DND-41 (cell line): Measurements from ENCODE around the gene FOXN1.

Experiments
- EZH2 ChIP-seq: IDR thresholded peaks from 3 replicates; pipeline ENCODE4 v1.6.1; 2012; ENCODE audit warnings: borderline replicate concordance, low read depth, mild to moderate bottlenecking, moderate library complexity, low read length, inconsistent platforms; ENCODE audit not compliant: severe bottlenecking
- TF ChIP-seq, protein P1 (sequence below): IDR thresholded peaks from 2 replicates; pipeline ENCODE4 v1.5.1; 2012; ENCODE audit warnings: borderline replicate concordance, low read length, moderate library complexity, mild to moderate bottlenecking; ENCODE audit not compliant: poor library complexity, severe bottlenecking; ENCODE audit errors: extremely low read depth

DNA sequence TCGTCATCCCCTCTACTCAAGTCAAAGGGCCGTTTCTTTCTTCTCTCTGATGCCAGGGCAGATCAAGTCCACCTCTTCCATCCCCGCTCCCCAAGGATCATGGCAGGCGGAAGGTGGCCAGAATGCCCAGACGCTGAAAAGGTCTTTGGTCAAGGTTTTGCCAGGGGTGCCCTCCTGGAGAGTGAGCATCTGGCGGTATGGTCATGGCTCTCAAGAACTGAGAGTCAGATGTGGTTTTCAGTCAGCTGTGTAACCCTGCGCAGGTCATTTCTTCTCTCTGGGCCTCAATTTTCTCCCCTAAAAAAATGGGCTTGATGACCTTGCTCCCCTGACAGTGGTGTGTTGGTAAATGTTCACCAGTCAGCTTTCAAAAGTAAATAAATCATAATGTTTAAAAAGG is 12.4 kb downstream of the FOXN1 start:
- TF ChIP-seq, protein P1, sequence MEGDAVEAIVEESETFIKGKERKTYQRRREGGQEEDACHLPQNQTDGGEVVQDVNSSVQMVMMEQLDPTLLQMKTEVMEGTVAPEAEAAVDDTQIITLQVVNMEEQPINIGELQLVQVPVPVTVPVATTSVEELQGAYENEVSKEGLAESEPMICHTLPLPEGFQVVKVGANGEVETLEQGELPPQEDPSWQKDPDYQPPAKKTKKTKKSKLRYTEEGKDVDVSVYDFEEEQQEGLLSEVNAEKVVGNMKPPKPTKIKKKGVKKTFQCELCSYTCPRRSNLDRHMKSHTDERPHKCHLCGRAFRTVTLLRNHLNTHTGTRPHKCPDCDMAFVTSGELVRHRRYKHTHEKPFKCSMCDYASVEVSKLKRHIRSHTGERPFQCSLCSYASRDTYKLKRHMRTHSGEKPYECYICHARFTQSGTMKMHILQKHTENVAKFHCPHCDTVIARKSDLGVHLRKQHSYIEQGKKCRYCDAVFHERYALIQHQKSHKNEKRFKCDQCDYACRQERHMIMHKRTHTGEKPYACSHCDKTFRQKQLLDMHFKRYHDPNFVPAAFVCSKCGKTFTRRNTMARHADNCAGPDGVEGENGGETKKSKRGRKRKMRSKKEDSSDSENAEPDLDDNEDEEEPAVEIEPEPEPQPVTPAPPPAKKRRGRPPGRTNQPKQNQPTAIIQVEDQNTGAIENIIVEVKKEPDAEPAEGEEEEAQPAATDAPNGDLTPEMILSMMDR = no peak
- no peak for TF ChIP-seq EZH2
